GM19099 (cell line): ENCODE data around the gene INO80E.

Experiments
- POLR2A ChIP-seq: IDR thresholded peaks from 3 replicates; pipeline ENCODE4 v1.6.1; 2011; ENCODE audit warnings: low read depth; ENCODE audit not compliant: insufficient read length; ENCODE audit errors: extremely low read depth

Gene INO80E

GRCh38 chr16:30027588-30028437 lies 31.8 kb downstream of the INO80E start:
- TF ChIP-seq POLR2A, result no peak

DNA sequence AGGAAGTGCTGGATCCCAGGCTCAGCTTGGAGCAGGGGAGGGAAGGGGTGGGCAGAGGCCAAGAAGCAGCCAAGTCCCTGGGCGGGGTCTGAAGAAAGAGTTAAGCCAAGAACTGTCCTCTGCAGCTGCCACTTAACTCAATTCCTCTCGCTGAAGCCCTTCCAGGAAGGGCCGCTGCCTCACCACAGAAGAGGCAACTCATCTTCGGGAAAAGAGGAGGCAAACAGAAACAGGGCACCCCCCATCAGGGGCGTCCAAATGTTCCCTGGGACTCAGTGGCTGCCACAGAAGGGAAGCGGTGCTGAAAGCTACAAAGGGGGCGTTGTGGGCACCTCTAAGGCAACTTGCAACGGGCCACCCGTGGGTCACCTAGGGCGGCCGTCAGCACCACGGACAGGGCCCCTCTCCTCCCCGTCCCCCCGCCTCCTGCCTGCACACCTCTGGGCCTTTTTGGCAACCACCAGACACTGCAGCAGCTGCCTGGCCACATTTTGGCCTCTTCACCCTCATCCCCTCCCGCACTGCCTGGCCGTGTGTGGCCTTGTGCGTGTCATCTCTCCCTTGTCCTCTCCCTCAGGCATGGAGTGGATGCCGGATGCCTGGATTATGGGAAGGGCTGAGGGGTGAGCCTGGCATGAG lies 32.5 kb downstream of the INO80E start:
- no peak for TF ChIP-seq POLR2A

DNA sequence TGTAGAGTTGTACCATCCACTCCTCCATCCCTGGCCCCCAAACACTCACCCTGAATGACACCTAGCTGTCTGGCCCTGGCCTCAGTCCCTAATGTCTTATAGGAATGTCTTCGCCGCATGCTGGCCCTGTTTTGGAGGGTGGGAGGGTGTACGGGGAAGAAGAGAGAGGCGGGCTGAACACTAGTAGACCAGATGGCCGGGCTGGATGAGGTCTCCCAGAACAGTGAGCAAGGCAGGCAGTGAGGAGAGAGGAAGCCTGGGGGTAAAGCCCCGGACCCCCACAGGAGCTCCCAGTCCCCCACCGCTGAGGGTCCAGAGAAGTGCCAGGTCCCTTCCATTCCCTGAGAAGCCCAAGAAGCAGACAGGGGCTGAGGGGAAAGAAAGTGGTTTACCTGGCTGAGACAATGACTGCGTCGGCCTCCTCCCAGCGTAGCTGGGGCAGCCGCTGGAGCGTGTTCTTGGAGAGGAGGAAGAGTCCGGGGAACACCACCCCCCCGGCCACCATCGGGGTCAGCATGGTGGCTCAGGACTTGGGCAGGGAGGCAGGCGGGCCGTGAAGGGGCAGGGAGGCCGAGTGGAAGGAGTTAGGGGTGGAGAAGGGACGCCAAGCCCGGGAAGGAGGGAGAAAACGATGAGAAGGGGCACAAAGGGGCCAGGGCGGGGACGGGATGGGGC lies 34.1 kb downstream of the INO80E start:
- TF ChIP-seq POLR2A, result no peak

DNA sequence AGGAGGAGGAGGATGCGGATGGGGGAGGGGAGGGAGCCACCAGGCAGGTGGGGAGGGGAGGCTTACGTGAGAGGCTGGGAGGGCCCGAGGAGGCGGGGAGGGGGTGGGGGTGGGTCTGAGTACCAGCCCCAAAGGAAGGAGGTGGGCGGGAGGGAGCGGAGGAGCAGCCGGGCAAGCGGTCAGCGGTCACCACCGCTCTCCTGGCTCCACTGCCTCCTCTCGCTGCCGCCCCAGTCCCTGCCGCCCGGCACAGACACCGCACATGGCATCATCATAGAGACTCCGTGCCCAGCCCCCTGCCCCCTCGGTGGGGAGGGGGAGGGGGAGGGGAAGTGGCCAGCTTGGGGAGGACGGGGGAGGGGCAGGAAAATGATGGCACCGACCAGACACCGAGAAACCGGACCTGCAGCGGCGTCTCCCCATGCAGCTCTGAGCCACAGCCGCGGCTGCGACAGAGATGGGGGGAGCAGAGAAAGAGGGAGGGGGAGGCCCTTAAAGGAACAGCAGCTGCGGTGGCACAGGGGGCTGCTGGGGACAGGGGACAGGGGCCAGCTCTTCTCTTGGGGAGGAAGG lies 34.9 kb downstream of the INO80E start, which contains the start of gene TLCD3B:
TLCD3B (minus strand) TSS at position 431 of the 573 bp plus-strand sequence. CDS start 744 bp downstream, outside the sequence.
- TF ChIP-seq POLR2A, result no peak

- no peak for TF ChIP-seq POLR2A
Observed at GRCh38 chr16:30031477-30031918, 35.5 kb downstream of the INO80E start.

GRCh38 chr16:30032083-30032819 lies 36.2 kb downstream of the INO80E start:
- no peak for TF ChIP-seq POLR2A

DNA sequence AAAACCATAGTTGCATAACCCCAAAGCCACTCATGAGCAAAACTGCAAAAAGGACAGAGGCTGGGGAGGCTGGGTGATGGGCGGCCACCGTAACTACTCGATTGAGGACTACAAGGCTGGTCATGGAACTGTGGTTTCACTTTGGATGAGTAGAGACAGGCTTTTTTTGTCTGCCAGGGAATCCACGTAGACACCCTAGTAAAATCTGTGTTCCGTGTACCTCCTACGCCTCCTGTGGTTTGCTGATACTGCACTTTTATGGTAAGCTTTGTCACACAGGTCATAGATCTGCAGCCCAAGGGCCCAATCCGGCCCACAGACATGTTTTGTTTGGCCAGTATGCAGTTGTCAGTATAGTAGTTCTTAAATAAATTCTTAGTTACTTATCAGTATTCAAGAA lies 37.2 kb downstream of the INO80E start:
- no peak for TF ChIP-seq POLR2A

GRCh38 chr16:30040221-30040620 lies 44.2 kb downstream of the INO80E start:
- TF ChIP-seq POLR2A, result no peak

DNA sequence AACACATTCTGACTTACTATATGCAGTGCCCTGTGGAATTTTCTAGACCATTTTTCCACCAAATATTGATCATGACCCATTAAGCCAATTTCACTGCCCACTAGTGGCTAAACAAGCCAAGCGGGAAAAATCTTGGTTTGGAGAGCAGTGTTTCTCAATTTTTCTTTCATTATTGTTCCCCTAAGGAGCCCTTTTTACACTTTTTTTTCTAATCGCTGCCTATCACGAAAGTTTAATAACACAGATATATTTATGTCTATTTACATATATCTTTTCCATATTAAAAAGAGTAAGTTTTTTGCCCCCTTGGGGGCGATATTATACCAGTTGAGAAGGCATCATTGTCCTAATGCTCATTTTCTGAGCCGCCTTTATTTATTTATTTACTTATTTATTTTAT lies 45.8 kb downstream of the INO80E start:
- no peak for TF ChIP-seq POLR2A

DNA sequence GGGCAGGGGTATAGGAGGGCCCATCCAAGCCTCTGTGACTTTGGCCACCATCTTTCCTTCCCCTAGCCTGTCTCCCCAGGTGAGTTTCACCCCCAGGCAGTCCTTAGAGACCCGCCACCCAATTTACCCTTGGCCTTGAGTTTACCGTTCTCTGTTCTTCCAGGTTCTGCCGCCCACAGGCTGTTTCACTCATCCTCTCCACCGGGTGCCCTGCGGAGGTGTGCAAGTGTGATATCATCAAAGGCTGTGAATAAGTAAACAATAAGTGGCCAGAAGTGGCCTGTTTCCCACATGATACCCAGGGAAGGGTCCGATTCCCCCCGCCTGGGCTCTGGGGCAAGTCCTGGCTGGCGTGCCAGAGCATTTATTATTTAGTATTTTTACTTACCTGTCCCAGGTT lies 50.1 kb downstream of the INO80E start:
- TF ChIP-seq POLR2A, result no peak

DNA sequence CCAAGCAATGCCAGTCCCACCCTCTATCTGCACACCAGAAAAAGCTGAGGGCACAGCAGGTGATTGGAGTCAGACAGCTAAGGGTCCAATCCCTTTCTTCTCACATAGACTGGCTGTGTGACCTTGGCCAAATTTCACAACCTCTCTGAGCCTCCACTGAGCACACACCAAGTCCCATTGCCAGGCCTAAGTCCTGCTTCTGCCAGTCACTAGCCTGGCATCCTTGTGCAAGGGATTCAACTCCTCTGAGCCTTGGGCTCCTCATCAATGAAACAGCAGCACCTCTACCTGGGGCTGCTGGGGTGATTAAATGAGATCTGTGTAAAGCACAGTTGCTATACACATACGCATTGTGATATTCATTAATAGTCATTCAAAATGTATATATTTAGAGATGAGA lies 50.5 kb downstream of the INO80E start:
- TF ChIP-seq POLR2A, result no peak

DNA sequence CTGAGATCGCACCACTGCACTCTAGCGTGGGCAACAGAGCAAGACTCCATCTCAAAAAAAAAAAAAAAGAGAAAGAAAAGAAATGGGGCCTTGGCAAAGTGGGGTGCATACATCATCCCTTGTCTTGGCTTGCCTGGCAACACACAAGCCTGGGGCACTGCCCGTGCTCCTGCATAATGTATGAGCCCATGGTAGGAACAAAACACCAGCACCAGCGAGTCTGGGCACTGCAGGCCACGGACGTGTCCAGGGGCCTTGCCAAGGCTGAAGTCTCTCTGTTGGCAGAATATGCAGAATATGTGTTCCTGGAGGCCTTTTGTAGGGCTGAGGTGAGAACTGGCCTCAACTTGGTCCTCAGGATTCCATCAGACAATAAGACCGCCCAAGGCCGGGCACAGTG lies 53.8 kb downstream of the INO80E start:
- TF ChIP-seq POLR2A, result no peak

GRCh38 chr16:30051518-30051917 lies 55.5 kb downstream of the INO80E start:
- TF ChIP-seq POLR2A, result no peak

DNA sequence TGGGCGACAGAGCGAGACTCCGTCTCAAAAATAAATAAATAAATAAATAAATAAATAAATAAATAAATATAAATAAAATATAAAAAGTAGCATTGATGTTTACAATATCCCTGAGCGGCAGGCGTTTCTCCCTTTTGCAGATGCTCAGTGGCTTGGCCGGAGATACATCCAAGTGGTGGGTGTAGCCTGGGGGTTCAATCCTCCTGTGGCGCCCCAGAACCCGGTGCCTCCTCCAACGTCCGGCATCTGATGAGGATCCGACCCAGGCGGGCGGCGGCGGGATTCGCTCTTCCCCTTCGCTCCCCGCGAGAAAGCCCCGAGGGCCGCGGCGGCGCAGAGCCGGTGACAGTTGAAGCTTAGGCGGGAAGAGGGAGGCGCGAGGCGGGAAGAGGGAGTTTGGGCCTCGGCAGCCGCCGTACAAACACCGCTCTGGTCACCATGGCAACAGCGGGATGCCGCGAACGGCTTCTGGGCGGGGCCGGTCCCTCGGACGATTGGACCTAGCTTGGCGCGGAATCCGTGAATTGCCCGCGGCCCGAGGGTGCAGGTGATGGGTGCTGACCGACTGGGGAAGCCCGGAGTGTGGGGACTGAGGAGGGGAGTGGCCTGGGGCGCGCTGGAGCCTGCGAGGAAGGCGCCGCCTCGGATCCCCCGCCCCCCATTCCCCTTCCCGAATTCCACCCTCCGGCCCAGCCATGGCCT lies 56.8 kb downstream of the INO80E start:
- TF ChIP-seq POLR2A, result peak; percentile 48
